Islet precursor cell (in vitro differentiated cells): ENCODE measurements around the gene GLYR1.
A peak's percentile ranks its signal among the peaks of the same experiment; 100 is the strongest.

Experiments used
- DNase-seq: peaks from one replicate; pipeline ENCODE4 v3.0.0-alpha.2; 2018

Gene GLYR1

DNA sequence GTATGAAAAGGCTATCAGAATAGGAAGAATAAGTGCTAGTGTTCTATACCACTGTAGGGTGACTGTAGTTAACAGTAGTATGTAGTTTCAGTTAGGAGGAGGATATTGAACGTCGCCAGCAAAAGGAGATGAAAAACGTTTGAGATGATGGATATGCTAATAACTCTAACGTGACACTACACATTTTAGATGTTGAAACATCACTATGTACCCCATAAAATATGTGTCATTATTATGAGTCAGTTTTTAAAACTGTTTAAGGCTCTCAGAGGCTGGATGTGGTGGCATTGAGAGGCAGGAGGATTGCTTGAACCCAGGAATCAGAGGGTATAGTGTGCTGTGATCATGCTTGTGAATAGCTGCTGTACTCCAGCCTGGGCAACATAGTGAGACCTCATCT lies 32.0 kb upstream of the GLYR1 start:
- no peak for DNase-seq

DNA sequence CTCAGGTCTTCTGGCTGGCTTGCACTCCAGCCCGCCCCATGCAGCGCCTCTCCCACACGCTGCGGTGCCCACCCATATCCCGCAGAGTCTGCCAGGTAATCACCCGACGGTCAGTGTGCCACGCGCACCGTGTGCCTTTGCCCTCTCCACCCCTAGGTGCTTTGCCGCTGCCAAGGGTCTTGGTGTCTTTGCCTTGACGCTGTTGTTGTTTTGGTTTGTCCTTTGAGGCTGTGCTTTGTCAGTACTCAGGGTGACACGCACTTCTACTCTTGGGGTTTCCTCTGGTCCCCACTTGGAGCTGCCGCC lies 30.2 kb upstream of the GLYR1 start:
- DNase-seq = no peak

DNA sequence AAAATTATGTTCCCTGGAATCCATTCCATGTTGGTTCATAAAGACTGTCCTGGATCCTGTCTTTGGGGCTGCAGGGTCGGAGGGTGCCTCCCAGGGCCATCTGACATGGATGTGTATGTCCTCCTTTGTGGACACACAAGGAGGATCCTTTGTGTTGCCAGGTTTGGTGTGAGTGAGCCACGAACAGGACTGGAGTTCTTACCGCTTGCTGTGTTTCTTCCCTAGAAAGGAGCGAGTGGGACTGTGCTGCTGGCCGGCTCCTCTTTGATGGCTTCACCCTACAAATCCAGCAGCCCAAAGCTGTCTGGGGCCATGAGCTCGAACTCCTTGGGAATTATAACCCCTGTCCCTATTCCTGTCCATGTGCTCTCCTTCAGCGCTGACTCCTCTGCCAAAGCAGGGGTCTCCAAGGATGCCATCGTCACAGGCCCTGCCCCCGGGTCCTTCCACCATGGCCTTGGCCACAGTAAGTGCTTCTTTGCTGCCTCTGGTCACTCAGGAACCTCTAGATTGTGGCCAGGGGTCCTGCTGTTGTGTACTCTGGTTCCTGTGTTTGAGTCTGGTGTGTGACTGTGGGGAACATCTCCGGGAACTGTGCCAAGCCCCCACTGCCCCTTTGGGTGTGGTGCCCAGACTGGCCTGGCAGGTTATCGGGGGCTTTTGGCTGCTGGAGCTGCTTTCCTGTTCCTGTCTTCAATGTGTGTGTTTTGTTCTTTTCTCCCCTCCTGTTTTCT lies 29.7 kb upstream of the GLYR1 start:
- DNase-seq = no peak

DNA sequence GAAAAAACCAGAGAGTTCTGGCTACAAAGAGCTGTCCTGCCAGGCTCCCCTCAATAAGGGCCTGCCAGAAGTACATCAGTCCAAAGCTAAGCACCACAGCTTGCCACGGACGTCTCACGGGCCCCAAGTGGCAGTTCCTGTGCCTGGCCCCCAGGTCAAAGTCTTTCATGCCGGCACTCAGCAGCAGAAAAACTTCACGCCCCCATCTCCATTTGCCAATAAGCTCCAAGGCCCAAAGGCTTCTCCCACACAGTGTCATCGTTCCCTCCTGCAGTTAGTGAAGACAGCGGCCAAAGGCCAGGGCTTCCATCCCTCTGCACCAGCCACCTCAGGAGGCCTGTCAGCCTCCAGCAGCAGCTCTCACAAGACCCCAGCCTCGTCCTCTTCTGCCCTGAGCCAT lies 27.6 kb upstream of the GLYR1 start:
- no peak for DNase-seq

DNA sequence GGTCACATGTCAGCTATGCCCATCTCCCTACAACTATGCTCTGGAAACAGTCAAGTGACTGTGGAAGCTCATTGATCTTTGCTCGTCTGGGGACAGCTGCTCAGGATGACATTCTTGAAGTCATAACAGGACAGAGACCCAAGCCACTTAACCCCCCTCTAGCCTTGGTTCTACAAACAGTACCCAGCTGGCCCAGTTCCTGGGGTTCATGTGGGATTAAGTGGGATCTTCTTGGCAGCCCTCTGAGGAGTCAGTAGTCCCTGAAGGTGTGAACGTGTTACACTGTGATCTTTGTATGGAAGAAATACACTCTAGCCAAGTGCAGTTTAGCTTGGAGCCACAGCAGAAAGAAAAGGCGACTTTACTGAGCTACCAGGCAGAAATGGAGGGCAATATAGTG lies 26.0 kb upstream of the GLYR1 start:
- DNase-seq = no peak

DNA sequence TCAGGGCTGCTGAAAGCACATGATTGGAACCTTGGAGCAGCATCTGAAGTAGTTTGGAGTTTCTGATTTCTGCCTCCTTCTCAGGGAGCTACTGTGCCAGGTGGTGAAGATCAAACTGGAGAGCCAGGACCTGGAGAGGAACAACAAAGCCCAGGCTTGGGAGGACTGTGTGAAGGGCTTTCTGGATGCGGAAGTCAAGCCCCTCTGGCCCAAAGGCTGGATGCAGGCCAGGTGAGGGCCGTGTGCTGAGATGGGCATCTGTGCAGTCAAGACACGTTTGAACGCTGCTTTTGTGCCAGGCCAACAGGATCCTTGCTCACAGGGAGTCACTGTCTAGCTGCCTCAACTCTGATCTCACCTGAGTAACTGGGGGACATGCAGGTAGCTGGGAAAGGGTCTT lies 24.0 kb upstream of the GLYR1 start:
- DNase-seq = no peak

DNA sequence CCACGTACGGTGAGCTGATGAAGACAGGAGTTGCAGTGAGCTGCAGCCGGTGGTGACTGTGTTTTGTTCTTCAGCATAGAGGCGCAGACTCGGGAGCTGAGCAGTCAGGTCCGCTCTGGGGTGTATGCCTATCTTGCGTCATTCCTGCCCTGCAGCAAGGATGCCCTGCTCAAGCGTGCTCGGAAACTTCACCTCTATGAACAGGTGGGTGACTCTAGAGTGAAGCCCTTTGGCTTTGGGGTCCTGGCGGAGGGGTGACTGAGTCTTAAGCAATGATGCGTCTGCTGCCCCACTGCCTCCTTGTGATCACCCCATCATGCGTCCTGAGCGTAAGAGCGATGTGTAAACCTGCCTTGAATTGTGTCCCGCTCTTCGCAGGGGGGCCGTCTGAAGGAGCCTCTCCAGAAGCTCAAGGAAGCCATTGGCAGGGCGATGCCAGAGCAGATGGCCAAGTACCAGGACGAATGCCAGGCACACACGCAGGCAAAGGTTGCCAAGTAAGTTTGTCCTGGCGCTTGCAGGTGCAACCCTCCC lies 23.1 kb upstream of the GLYR1 start:
- no peak for DNase-seq

DNA sequence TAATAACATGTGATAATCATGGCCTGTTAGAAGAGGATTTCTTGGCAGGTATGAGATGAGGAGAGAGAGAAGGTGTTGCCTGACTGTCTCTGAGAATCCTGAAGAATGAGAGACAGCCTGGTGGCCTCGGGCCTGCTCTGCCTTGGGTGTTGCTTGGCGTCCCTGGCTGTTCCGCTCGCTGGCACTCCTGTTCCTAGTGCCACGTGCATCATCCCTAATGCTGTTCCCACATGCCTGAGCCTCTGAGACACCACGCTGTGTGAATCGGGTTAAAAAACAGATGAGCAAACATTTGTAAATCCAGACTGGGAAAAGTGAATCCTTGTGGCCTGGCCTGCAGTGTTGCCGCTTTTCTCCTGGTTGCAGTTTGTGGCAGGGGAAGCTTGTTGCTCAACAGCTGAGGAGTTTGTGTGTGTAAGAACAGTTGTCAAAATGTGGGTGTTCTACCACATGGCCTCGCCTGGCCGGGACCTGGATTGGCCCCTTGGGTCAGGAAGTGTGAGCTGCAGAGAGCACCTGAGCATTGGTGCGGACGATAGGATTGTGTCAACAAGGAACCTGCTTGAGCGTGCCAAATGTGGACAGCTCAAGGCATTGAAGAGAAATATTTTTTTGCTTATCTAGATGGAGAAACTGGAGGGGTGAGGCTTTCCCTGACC lies 22.2 kb upstream of the GLYR1 start:
- no peak for DNase-seq

DNA sequence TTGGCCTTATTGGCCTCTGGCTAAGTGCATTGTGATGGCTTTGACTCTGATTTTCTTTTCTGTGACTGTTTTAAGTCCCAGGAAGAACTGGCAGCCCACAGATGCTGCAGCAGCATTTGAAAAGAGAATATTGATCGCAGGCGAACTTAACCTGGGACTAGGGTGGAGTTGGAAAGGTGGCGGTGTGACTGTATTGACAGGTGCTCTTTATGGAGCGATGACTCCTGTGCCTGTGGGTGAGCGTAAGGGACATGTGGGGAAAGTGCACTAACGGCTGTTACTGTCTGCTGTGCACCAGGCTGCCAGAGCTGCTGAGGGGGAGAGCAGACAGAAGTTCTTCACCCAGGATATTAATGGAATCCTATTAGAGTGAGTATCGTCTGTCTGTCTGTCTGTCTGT lies 21.4 kb upstream of the GLYR1 start:
- DNase-seq = no peak

DNA sequence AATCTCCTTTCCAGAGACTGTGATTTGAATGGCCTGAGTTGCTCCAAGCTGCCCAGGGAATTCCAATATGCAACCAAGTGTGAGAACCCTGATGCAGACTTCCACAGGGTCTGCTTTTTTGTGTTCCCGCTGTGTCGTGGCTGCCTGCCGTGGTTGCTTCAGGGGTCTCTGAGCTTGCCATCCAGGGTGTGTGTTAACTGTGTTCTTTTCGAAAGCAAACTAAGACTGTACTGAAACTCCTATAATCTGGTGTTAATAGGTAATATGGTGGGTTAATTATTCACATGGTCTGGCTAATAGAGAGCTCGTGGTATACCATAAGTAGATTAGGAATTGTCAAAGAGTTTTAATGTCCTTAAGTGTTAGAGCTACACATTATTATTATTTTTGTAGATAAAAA lies 20.9 kb upstream of the GLYR1 start:
- no peak for DNase-seq

DNA sequence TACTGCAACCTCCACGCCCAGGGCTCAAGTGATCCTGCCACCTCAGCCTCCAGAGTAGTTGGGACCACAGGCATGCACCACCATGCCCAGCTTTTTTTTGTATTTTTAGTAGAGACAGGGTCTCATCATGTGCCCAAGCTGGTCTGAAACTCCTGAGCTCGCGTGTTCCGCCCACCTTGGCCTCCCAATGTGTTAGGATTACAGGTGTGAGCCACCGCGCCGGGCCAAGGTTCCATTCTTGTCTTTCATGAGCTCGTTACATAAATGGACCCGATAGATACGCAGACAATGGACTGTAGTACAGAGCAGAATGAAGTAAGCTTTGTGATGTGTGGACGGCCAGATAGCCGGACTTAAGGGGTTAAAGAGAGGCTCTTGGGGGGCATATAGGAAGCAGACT lies 19.5 kb upstream of the GLYR1 start:
- no peak for DNase-seq

DNA sequence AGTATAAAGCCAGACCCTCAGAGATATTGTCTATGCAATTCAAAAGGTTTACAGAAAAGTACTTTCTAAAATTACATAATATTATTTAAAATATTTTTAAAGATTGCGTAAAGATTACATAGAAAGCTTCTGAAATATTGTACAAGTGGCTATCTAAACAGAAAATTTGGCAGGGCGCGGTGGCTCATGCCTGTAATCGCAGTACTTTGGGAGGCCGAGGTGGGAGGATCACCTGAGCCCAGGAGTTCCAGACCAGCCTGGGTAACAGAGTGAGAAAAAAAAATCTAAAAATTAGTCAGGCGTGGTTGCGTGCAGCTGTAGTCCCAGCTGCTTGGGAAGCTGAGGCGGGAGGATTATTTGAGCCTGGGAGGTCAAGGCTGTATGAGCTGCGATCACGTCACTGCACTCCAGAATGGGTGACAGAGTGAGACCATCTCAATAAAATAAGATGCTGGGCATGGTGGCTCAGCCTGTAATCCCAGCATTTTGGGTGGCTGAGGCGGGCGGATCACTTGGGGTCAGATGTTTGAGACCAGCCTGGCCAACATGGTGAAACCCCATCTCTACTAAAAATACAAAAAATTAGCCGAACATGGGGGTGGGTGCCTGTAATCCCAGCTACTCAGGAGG lies 18.3 kb upstream of the GLYR1 start:
- no peak for DNase-seq

DNA sequence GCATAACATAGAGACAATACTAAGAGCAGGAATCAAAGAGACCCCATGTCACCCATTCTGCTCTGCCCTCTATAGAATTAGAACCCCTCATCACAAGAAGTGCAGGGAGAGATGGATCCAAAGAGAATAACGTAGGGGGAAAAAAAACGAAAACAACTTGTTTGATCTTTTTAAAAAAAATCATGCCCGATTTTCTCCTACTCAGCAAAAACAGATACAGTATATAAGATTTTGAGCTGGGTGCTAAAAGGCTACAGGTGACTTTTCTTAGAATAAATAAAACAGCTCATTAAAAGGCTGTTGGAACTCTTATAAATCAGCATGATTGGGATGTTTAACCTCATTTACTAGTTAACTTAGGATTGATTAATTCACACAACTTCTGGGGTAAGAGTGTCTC lies 17.6 kb upstream of the GLYR1 start:
- no peak for DNase-seq

DNA sequence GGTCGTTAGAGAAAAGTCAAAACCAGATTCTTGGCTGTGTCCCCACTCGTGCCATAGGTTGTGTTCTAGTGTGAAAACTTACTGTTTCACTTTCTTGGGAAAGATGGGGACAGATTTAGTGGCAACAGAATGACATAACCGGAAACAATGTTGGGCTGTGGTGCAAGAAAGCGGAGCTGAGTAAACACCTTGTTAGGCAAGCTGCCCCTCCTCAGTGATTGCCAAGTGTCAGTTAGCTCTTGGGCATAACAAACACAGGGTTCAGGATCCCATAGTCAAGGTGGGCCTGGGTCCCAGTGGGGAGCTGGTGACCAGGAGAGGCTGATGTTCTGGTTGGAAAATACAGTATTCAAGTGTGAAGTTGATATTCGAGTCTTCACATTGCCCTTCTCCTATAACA lies 15.6 kb upstream of the GLYR1 start:
- DNase-seq = no peak

DNA sequence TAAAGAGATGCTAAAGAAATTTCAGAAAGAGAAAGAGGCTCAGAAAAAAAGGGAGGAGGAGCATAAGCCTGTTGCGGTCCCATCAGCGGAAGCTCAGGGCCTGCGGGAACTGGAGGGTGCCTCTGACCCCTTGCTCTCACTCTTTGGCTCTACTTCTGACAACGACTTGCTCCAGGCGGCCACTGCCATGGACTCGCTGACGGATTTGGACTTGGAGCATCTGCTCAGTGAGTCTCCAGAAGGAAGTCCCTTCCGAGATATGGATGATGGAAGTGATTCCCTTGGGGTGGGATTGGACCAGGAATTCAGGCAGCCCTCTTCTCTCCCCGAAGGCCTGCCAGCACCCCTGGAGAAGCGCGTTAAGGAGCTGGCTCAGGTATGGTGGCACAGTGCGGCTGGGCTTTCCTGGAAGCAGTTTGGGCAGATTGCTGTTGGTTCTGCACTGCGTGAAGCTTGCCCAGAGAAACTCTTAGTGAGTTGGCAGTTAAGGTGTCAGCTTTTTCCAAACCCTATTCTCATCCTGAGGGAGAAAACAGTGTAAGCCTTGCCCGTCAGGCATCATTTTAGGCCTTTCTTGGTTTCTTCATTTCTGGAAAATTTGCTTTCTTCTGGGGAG lies 13.7 kb upstream of the GLYR1 start:
- DNase-seq = no peak

DNA sequence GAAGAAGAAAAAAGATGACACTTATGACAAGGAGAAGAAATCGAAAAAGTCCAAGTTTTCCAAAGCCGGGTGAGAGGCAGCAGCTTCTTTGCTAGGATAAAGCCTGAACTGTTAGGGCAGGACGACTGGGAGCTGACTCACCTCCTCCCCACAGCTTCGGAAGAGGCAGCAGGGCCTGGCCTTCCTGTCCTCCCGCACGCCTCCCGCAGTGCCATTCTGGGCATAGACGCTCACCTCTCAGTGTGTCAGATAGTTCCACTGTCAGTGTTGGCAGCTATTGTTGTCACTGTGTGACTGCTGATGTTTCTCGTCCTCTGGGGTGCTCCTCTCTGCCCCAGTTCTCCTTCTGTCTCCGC lies 12.8 kb upstream of the GLYR1 start:
- DNase-seq = no peak

DNA sequence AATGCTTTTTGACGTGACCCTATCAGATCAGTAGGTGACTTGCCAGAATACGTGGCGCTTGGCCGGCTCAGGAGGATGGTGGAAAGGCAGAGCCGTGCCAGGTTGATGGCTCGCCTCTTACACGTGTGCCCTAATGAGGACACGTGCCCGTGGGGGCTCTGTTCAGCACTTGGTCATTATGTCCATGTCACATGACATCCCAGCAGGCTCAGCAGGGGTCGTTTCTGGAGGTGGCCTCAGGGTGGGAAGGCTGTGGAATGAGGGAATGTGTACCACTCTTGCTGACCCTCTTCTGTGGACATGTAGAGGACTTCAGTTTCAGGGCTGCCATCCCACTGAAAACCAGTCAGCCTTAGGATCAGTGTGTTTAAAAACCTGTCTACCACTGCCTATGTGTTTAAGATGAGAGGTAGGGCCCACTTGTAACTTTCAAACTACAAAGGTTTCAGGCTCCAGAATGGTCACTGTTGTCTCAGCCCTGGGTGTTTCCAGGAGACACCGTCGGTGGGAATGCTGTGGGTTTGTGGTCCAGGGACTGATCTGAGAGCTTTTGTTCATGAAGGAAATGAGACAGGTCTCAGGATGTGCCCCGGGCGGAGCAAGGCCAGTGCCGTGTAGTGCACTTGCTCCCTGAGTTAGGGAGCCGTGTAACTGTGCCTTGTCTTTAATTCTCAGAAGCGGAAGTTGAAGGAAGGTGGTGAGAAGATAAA lies 12.3 kb upstream of the GLYR1 start:
- DNase-seq = no peak

DNA sequence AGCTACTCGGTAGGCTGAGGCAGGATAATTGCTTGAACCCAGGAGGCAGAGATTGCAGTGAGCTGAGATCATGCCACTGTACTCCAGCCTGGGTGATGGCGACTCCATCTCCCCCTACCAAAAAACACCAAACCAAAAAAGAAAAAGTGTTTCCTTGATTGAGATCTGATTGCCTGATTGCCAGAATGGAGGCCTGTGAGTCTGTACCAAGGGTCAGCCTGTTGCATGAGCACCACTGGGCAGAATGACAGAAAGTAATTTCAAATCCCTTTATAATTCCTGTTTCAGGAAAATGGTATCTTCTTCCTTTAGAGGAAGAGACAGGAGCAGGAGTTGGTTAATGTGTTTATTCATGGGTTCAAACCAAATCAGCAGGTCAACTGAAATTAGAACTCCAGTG lies 8.7 kb upstream of the GLYR1 start:
- no peak for DNase-seq

DNA sequence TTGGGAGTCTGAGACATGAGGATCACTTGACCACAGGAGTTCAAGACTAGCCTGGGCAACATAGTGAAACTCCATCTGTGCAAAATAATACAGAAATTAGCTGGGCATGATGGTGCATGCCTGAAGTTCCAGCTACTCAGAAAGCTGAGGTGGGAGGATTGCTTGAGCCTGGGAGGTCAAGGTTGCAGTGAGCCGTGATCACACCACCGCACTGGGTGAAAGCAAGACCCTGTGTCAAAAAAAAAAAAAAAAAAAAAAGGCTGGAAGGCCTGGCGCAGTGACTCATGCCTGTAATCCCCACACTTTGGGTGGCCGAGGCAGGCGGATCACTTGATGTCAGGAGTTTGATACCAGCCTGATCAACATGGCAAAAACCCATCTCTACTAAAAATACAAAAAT lies 8.3 kb upstream of the GLYR1 start:
- DNase-seq = no peak

DNA sequence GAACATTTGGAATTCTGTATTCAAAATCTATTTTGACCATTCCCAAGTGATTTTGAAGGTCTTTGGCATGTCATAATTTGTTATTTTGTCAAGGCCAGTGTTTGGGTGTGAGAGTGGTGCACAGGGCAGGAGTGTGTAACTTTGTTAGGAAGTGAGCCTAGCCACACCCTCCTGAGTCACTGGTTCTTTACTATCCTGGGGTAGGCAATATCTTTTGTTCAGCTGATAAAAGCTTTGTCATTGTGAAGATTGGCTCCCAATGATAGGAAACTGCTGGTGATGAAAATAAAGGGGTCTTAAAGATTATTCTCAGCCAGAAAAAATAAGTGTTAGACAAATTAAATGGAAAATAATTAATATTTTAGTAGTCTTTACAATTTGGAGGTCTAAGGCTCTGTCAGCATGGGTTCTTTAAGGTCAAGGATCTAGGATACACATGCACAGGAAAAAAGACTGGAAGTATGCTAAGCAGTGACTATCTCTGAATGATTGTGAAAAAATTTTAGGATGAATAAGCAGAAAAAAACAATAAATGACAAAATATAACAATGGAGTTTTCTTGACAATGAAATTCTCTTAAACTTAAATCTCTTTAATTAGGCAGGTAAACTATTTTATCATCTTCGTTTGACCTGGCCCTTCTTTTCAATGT lies 5.3 kb upstream of the GLYR1 start:
- no peak for DNase-seq

DNA sequence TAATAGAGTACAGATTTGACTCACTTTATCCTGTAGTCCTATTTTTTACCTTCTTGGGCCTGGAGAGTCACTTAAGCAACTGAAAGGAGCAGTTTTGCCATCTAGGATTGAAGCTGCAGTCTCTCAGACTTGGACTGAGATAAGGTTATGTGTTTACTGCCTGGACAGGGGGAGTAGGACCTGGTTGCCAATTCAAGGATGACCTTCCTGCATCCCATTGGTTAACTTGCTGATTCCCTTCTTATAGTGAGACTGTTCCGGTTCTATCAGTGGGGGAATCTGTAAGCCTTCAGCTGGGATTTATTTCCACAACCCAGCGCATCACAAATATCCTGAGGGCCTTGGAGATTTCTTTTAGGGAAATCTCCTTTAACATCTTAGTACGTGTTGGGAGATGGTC lies 3.1 kb upstream of the GLYR1 start:
- no peak for DNase-seq

DNA sequence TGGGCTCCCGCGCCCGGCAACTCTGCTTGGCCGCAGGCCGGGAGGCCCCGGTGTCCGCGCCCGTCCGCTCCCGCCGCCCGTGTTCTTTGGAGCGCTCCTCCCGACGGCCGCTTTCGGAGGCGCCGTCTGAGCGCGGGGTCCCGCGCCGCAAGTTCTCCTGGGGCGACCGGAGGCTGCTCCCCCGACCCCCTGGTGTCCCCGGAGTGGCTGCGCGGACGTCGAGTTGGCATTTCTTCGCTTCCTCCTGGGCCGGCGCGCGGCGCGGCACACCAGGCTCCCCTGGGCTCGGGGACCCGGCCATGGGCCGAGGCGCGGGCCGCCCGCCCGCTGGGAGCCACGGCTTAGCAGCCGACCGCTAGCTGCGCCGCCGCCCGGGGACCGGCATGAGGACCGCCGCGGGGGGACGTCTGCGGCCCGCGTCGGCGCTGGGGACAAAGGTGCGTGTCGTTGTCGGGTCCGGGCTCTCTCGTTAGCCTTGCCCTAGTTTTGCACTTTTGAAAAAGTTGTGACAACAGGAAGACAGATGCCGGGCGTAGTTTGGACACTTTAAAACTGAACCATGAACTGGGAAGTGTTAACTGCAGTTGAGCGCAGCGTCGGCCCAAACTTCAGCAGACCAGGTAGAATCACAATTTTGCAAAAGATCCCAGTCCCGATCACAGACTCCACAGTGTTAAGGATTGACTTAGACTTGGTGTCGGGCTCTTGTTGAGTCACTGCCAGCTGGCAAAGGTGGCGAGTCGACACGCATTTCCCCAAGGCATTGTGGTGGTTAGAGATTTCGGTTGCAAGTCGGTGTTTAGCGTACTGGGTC lies 893 bp upstream of the GLYR1 start:
- DNase-seq = peak; percentile 64
